K562 (cell line): Measurements from ENCODE around the gene CCDC183. TPM values are rescaled to one million over a fixed set of nuclear protein-coding genes. Genes with fewer than 3 reads are reported as not detected.

Source experiments
- ATAC-seq: fragments of 200-7000 bp; cut with Tn5 transposase; 3 replicates; pipeline ENCODE4 v1.9.1; 2020; ENCODE audit warnings: moderate library complexity
- BruUV-seq: library from RNA; stranded (reverse); fragments of 400-500 nt; replicated peaks from 2 replicates; lab custom pipeline; 2021; lab: Mats Ljungman, UMichigan
- CTCF ChIA-PET: fragments of 300-600 bp; formaldehyde crosslinking; extraction: SDS; loops from one replicate; lab custom pipeline; 2021; ENCODE audit warnings: low intra/inter-chr PET ratio; lab: Yijun Ruan, JAX
- POLR2A ChIA-PET: fragments of 300-600, 350-650 bp; sonication (Branson Sonifier 250); formaldehyde crosslinking; extraction: SDS; loops from one replicate; lab custom pipeline; 2021; ENCODE audit warnings: antibody characterized with exemption, inconsistent platforms; lab: Yijun Ruan, JAX
- DNase-seq, 4 experiments: peaks; one replicate each; pipeline versions ENCODE4 v3.0.0 to v3.0.0-alpha.2; 2011 to 2018; ENCODE audit warnings: low spot score in 3 of 4, mixed read lengths in 3 of 4; ENCODE audit errors: extremely low read depth in 1 of 4
- FAIRE-seq: peaks from 2 replicates; lab custom pipeline; 2011; peaks lifted over from hg19 to GRCh38; lab: Jason Lieb, UNC
- H2AFZ ChIP-seq: 2 replicates; pipeline ENCODE4 v1.6.0; 2011; ENCODE audit warnings: low read depth, low read length, control low read depth, inconsistent platforms
- H3K27ac ChIP-seq: fragments of 200-600 bp; 3 replicates; pipeline ENCODE4 v1.8.0; 2011; ENCODE audit warnings: low read depth, mild to moderate bottlenecking, control low read depth, inconsistent platforms, low read length, moderate library complexity, mixed read lengths; ENCODE audit errors: extremely low read depth
- H3K27me3 ChIP-seq, 2 experiments: fragments of 300-600 bp in 1 of 2; 2 replicates in 1 of 2; 3 replicates in 1 of 2; pipeline versions ENCODE4 v1.6.0 to v1.8.0; 2011; ENCODE audit warnings: inconsistent platforms in 2 of 2, low read length in 2 of 2, mild to moderate bottlenecking in 1 of 2, mixed read lengths in 1 of 2, moderate library complexity in 1 of 2; ENCODE audit not compliant: control insufficient read depth in 2 of 2, insufficient read depth in 2 of 2
- H3K36me3 ChIP-seq: fragments of 300-600 bp; 3 replicates; pipeline ENCODE4 v1.8.0; 2011; ENCODE audit warnings: mild to moderate bottlenecking, low read length, inconsistent platforms; ENCODE audit not compliant: control insufficient read depth, insufficient read depth
- H3K4me1 ChIP-seq, 2 experiments: fragments of 200-600 bp in 1 of 2; replicated peaks in 1 of 2; 2 replicates in 1 of 2; 3 replicates in 1 of 2; pipeline versions ENCODE4 v1.5.1 to v1.8.0; 2011; ENCODE audit warnings: inconsistent platforms in 2 of 2, low read length in 2 of 2, mild to moderate bottlenecking in 1 of 2, mixed read lengths in 1 of 2, moderate library complexity in 1 of 2; ENCODE audit not compliant: control insufficient read depth in 2 of 2, insufficient read depth in 2 of 2
- H3K4me2 ChIP-seq: 2 replicates; pipeline ENCODE4 v1.6.1; 2011; ENCODE audit warnings: low read length, control low read depth, inconsistent platforms, mixed read lengths; ENCODE audit not compliant: insufficient read depth
- H3K4me3 ChIP-seq: fragments of 200-600 bp; sonication (generic), shearing (Covaris generic); 2 replicates; pipeline ENCODE4 v1.5.1; 2016; ENCODE audit warnings: control low read depth, inconsistent platforms
- H3K79me2 ChIP-seq: fragments of 200-600 bp; 3 replicates; pipeline ENCODE4 v1.8.0; 2011; ENCODE audit warnings: low read length, inconsistent platforms; ENCODE audit not compliant: control insufficient read depth, insufficient read depth
- H3K9ac ChIP-seq, 2 experiments: 2 replicates each; pipeline versions ENCODE4 v1.6.0 to v1.6.1; 2011; ENCODE audit warnings: low read depth in 2 of 2, low read length in 2 of 2, control low read depth in 1 of 2, inconsistent platforms in 1 of 2, mild to moderate bottlenecking in 1 of 2, mixed read lengths in 1 of 2; ENCODE audit not compliant: insufficient read depth in 1 of 2
- H3K9me1 ChIP-seq: one replicate; pipeline ENCODE4 v1.6.0; 2011; ENCODE audit warnings: inconsistent platforms, mild to moderate bottlenecking, low read length, moderate library complexity; ENCODE audit not compliant: control insufficient read depth, insufficient read depth
- H3K9me3 ChIP-seq: replicated peaks from 2 replicates; pipeline ENCODE4 v1.5.1; 2011; ENCODE audit warnings: low read depth, low read length, inconsistent platforms; ENCODE audit not compliant: control insufficient read depth, insufficient read depth
- H4K20me1 ChIP-seq: replicated peaks from 2 replicates; pipeline ENCODE4 v1.6.1; 2011; ENCODE audit warnings: low read length, inconsistent platforms, mixed read lengths; ENCODE audit not compliant: control insufficient read depth, insufficient read depth
- ATF7 ChIP-seq: fragments of 450-650 bp; IDR thresholded peaks from 2 replicates; pipeline ENCODE4 v1.7.1; 2014; ENCODE audit warnings: mild to moderate bottlenecking, moderate library complexity
- CHD1 ChIP-seq: fragments of 200-600 bp; sonication (generic); IDR thresholded peaks from one replicate; pipeline ENCODE4 v1.6.1; 2012; ENCODE audit warnings: mild to moderate bottlenecking, moderate library complexity, low read length, inconsistent platforms
- HMGN3 ChIP-seq: IDR thresholded peaks from 2 replicates; pipeline ENCODE4 v1.6.1; 2011; ENCODE audit warnings: borderline replicate concordance, low read depth, mild to moderate bottlenecking, mixed read lengths, low read length; ENCODE audit not compliant: insufficient read length; ENCODE audit errors: extremely low read depth
- ILF3 ChIP-seq: fragments of 450-650 bp; IDR thresholded peaks from 2 replicates; pipeline ENCODE4 v1.6.1; 2018; ENCODE audit warnings: antibody characterized with exemption, mild to moderate bottlenecking, moderate library complexity, borderline replicate concordance
- KDM1A ChIP-seq, 2 experiments: fragments of 450-650 bp; IDR thresholded peaks; 2 replicates each; pipeline ENCODE4 v1.6.1; 2016; ENCODE audit warnings: mild to moderate bottlenecking in 2 of 2
- RB1 ChIP-seq: fragments of 450-650 bp; IDR thresholded peaks from 2 replicates; pipeline ENCODE4 v1.6.1; 2017; ENCODE audit warnings: low read depth, mild to moderate bottlenecking
- RBM17 ChIP-seq: fragments of 200-400 bp; formaldehyde crosslinking; IDR thresholded peaks from 2 replicates; pipeline ENCODE4 v1.6.1; 2017; ENCODE audit warnings: low read depth, mild to moderate bottlenecking, low read length, borderline replicate concordance
- SAP30 ChIP-seq: fragments of 200-600 bp; sonication (generic); IDR thresholded peaks from 2 replicates; pipeline ENCODE4 v1.6.1; 2012; ENCODE audit warnings: borderline replicate concordance, low read depth, mild to moderate bottlenecking, moderate library complexity, low read length, control low read depth, inconsistent platforms; ENCODE audit not compliant: insufficient read depth, poor library complexity, severe bottlenecking
- WGBS: fragments of 100-300 bp; shearing (Covaris generic); methylation state at CpG from one replicate; pipeline ENCODE4 v1.1.6; 2016; ENCODE audit warnings: low coverage, mixed read lengths; ENCODE audit not compliant: insufficient coverage; ENCODE audit errors: missing lambda C conversion rate; 5-methylcytosine and 5-hydroxymethylcytosine counted together
- in situ Hi-C: fragments of 300-500 bp; cut with MboI; formaldehyde crosslinking; loops from 4 replicates; pipeline ENCODE4 v1.15.0; 2018; ENCODE audit warnings: inconsistent platforms, mixed read lengths
- intact Hi-C: fragments of 100-400 bp; cut with micrococcal nuclease; formaldehyde crosslinking; loops from 2 replicates; pipeline ENCODE4 v1.14.2; 2022
- polyA plus RNA-seq, 8 experiments: library from polyadenylated mRNA; depleted of rRNA in 4 of 8; stranded (reverse) in 5 of 8; unstranded in 3 of 8; fragments of >200 nt; fragmentation: Nextera tagmentation in 2 of 8; fragmentation: Illumina TruSeq in 1 of 8; extraction: Ambion mirVana in 2 of 8; extraction: Trizol in 1 of 8; gene quantifications; 2 replicates each; pipeline versions ENCODE4 v1.2.1 to v1.2.3, GENCODE V29; 2011 to 2014; ENCODE audit warnings: inconsistent platforms in 1 of 8, missing spikeins in 1 of 8
- total RNA-seq, 7 experiments: library from RNA; depleted of rRNA in 6 of 7; stranded (reverse); fragments of >200 nt in 6 of 7; fragmentation: Illumina TruSeq in 2 of 7; extraction: Trizol in 2 of 7; gene quantifications; 2 replicates each; pipeline versions ENCODE4 v1.2.1 to v1.2.3, GENCODE V29; 2011 to 2021; ENCODE audit warnings: low replicate concordance in 1 of 7
- TF ChIP-seq, protein P1 (sequence below): fragments of 250-450 bp; sonication (Bioruptor Pico); IDR thresholded peaks from 2 replicates; pipeline ENCODE4 v1.5.0; 2022; ENCODE audit warnings: mild to moderate bottlenecking
- TF ChIP-seq, protein P2 (sequence below), 3 experiments: IDR thresholded peaks in 2 of 3; conservative IDR thresholded peaks in 1 of 3; 2 replicates each; pipeline ENCODE4 v1.5.1; 2011 to 2012; ENCODE audit warnings: low read length in 3 of 3, mild to moderate bottlenecking in 3 of 3, control low read depth in 2 of 3, improper control_type of control experiment in 1 of 3, inconsistent platforms in 1 of 3, low read depth in 1 of 3, mixed read lengths in 1 of 3, moderate library complexity in 1 of 3; ENCODE audit not compliant: insufficient read depth in 2 of 3
- TF ChIP-seq, protein P3 (sequence below), 2 experiments: IDR thresholded peaks; 2 replicates each; pipeline ENCODE4 v1.6.1; 2011; ENCODE audit warnings: borderline replicate concordance in 1 of 2, control low read depth in 1 of 2, low read depth in 1 of 2, low read length in 1 of 2, mild to moderate bottlenecking in 1 of 2, mixed read lengths in 1 of 2, moderate library complexity in 1 of 2; ENCODE audit not compliant: insufficient read depth in 1 of 2, insufficient read length in 1 of 2, poor library complexity in 1 of 2, severe bottlenecking in 1 of 2; ENCODE audit errors: extremely low read depth in 1 of 2

The CCDC183 gene
- total and polyA plus RNA-seq, 9 of the 15 experiments (the other 6 are each of a cell fraction or from before 2014, with no cell fraction given) = 0.21 to 0.60 (median 0.29) TPM; not detected in 4

DNA sequence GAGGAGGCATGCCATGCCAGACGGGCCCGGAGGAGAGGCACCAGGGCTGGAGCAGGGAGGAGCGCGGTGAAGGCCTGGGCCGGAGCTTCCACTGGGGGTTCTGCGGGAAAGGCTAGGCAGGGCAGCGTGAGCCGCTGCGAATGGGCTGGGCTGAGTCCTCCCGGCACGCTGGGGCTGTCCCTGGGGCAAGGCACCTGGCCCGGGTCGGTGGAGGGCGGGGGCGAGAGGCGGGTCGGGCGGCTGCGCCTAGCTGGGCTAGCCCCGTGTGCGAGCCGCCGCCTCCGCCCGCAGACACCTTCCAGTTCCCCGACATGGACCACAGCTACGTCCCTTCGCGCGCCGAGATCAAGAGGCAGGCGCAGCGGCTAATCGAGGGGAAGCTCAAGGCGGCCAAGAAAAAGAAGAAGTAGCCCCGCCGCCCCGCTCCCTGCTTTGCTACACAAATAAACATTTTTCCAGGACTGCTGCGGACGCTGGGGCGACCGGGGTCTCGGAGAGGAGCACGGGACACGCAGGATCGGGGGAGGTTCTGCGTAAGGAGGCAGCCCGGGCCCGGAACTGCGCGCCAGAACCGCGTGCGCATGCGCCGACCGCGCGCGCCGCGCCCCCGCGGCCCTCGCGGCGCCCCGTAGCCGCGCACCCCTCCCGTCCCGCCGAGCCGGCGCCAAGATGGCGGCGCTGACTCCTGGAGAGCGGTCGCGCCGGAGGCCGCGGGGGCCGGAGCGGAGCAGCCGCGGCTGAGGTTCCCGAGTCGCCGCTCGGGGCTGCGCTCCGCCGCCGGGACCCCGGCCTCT is 11.3 kb downstream of the CCDC183 start, which contains the start of gene RABL6 (continued):
- TF ChIP-seq, protein P1, sequence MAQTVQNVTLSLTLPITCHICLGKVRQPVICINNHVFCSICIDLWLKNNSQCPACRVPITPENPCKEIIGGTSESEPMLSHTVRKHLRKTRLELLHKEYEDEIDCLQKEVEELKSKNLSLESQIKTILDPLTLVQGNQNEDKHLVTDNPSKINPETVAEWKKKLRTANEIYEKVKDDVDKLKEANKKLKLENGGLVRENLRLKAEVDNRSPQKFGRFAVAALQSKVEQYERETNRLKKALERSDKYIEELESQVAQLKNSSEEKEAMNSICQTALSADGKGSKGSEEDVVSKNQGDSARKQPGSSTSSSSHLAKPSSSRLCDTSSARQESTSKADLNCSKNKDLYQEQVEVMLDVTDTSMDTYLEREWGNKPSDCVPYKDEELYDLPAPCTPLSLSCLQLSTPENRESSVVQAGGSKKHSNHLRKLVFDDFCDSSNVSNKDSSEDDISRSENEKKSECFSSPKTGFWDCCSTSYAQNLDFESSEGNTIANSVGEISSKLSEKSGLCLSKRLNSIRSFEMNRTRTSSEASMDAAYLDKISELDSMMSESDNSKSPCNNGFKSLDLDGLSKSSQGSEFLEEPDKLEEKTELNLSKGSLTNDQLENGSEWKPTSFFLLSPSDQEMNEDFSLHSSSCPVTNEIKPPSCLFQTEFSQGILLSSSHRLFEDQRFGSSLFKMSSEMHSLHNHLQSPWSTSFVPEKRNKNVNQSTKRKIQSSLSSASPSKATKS (CRISPR knock-in tag) = no peak
- no peak for TF ChIP-seq ILF3

DNA sequence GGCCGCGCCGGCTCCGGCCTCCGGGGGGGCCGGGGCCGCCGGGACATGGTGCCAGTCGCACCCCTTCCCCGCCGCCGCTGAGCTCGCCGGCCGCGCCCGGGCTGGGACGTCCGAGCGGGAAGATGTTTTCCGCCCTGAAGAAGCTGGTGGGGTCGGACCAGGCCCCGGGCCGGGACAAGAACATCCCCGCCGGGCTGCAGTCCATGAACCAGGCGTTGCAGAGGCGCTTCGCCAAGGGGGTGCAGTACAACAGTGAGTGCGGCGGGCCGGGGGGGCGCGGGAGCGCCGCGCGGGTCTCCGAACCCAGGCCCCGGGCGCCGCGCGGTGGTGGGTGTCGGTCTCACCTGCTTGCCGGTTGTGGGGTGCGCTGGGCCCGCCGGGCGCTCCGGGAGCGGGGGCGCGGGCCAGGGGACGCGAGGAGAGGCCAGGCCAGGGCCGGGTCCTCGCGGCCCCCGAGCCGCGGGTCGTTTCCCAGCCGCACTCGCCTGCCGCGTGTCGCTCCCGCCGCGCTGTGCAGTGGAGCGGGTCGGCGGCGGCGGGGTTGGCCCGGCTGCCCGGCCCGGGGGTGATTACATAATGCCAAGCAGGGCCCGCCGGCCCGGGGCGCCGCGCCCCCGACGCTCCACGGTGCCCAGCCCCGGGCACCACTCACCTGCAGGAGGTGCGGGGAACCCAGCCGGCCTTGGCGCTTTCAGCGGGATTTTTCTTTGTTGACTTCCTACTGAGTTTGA is 12.1 kb downstream of the CCDC183 start:
- WGBS = under 1% methylated on average over 41 of the region's 93 CpGs
- intact Hi-C loops = no loop called here
- H3K9me1 ChIP-seq = no peaks in the 10 kb centered on the region
- no TSS peak for BruUV-seq
- no peaks in the 10 kb centered on the region for H3K27me3 ChIP-seq
- H4K20me1 ChIP-seq = no peaks in the 10 kb centered on the region
- ATAC-seq = peak; percentile 38
- H3K4me1 ChIP-seq = peaks cover 26 to 50% of the 10 kb centered on the region in 2 experiments
- H2AFZ ChIP-seq = no peak overlapping the region
- peak overlapping the region; percentile 77 to 99 for H3K9ac ChIP-seq
- in situ Hi-C loops = no loop called here
- peak overlapping the region; percentile 91 for H3K27ac ChIP-seq
- CTCF ChIA-PET = interaction anchor here (0.6 to 0.9 kb wide), 3 partner anchors 21 to 81 kb away, joined by 3 read pairs; no protein-coding TSS in a partner anchor
- no peak for FAIRE-seq
- peaks cover 50% of the 10 kb centered on the region for H3K36me3 ChIP-seq
- POLR2A ChIA-PET = interaction anchor here (0.6 to 3.6 kb wide), 8 partner anchors 7 to 278 kb away, joined by 3 to 16 read pairs (median 4); no protein-coding TSS in a partner anchor
- H3K79me2 ChIP-seq = peaks cover 69% of the 10 kb centered on the region
- peak in 3 of 4 experiments; percentile 45 to 66 (median 57) for DNase-seq
- H3K4me3 ChIP-seq = peak overlapping the region; percentile 97
- peak overlapping the region; percentile 94 for H3K4me2 ChIP-seq
- H3K9me3 ChIP-seq = no peaks in the 10 kb centered on the region
- TF ChIP-seq HMGN3 (peak; percentile 39), RB1 (0 out of 2 replicates have a peak, but pooled peaks have one; percentile 12), KDM1A (IDR thresholded peaks at IDR 0.05) (no peak), RBM17 (no peak), SAP30 (peak; percentile 37), ATF7 (0 out of 2 replicates have a peak, but pooled peaks have one; percentile 4), CHD1 (peak; percentile 59)
- TF ChIP-seq, protein P2, sequence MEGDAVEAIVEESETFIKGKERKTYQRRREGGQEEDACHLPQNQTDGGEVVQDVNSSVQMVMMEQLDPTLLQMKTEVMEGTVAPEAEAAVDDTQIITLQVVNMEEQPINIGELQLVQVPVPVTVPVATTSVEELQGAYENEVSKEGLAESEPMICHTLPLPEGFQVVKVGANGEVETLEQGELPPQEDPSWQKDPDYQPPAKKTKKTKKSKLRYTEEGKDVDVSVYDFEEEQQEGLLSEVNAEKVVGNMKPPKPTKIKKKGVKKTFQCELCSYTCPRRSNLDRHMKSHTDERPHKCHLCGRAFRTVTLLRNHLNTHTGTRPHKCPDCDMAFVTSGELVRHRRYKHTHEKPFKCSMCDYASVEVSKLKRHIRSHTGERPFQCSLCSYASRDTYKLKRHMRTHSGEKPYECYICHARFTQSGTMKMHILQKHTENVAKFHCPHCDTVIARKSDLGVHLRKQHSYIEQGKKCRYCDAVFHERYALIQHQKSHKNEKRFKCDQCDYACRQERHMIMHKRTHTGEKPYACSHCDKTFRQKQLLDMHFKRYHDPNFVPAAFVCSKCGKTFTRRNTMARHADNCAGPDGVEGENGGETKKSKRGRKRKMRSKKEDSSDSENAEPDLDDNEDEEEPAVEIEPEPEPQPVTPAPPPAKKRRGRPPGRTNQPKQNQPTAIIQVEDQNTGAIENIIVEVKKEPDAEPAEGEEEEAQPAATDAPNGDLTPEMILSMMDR (IDR thresholded peaks at IDR 0.05 in 2 of 3, conservative IDR thresholded peaks at IDR 0.05 in 1 of 3; ENCODE audit: insufficient read depth in 2 of 3, low read depth in 1 of 3, low read length in 3 of 3) = peak in 1 of 3 experiments; percentile 60; a peak in 2 of 6 replicates
- TF ChIP-seq, protein P3, sequence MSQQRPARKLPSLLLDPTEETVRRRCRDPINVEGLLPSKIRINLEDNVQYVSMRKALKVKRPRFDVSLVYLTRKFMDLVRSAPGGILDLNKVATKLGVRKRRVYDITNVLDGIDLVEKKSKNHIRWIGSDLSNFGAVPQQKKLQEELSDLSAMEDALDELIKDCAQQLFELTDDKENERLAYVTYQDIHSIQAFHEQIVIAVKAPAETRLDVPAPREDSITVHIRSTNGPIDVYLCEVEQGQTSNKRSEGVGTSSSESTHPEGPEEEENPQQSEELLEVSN (IDR thresholded peaks at IDR 0.05; ENCODE audit: borderline replicate concordance in 1 of 2, extremely low read depth in 1 of 2, insufficient read depth in 1 of 2, insufficient read length in 1 of 2, low read depth in 1 of 2, low read length in 1 of 2, poor library complexity in 1 of 2, severe bottlenecking in 1 of 2) = peak; percentile 18 to 89
